NOMO-1 treated with DMSO at 0.1 percent for 48 hours (cell line): ENCODE data around the gene SUPT5H.
"Not testable (repeated sequence)": the region's sequence is repeated elsewhere in the genome, so short reads cannot be mapped to it uniquely, and the experiment has no call there.

ENCODE experiments used
- DNase-seq: peaks from one replicate; lab custom pipeline; 2025; ENCODE audit not compliant: unreplicated experiment; lab: John Stamatoyannopoulos, UW

Gene SUPT5H

GRCh38 chr19:39465956-39466747 is 20.8 kb downstream of the SUPT5H start:
- DNase-seq = no peak

GRCh38 chr19:39467941-39468340 is 22.6 kb downstream of the SUPT5H start:
- no peak for DNase-seq

GRCh38 chr19:39469036-39469435 is 23.7 kb downstream of the SUPT5H start:
- no peak for DNase-seq

DNA sequence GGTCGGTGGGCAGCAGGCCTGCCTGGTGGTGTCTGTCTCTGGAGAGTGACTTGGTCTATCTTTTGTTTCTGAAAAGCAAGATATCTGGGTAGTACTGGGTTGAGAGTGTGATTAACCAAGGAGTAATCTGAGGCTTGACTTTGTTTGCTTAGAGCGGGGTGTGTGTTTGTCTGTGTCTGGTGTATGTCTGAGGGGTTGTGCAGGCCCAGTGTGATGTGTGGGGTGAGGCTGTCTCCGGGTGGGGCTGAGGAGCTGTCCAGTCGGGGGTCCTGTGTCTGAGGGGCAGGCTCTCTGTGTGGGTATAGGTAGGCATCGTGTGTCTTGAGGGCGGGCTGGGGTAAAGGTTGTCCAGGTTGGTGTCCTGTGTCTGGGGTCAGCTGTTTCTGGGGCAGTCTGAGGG is 24.2 kb downstream of the SUPT5H start:
- DNase-seq = no peak

- no peak for DNase-seq
Observed at GRCh38 chr19:39470724-39471339, 25.4 kb downstream of the SUPT5H start.

- DNase-seq = no peak
Observed at GRCh38 chr19:39471756-39472536, 26.6 kb downstream of the SUPT5H start.

- DNase-seq = no peak
Observed at GRCh38 chr19:39472746-39473442, 27.5 kb downstream of the SUPT5H start.

- DNase-seq = no peak
Observed at GRCh38 chr19:39473443-39473960, 28.1 kb downstream of the SUPT5H start.

DNA sequence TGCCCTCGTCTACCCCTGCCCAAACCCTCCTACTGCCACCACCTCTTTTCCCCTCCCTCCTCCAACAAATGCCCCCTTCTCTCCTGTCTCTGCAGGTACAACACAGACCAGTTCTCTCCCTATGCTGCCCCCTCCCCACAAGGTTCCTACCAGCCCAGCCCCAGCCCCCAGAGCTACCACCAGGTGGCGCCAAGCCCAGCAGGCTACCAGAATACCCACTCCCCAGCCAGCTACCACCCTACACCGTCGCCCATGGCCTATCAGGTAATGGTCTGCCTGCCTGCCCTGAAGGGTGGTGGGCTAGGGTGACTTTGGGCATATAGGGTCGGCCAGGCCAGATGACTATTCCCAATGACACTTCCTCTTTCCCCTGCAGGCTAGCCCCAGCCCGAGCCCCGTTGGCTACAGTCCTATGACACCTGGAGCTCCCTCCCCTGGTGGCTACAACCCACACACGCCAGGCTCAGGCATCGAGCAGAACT is 28.8 kb downstream of the SUPT5H start:
- DNase-seq = peak; percentile 0

GRCh38 chr19:39475748-39476147 is 30.4 kb downstream of the SUPT5H start:
- DNase-seq = no peak

DNA sequence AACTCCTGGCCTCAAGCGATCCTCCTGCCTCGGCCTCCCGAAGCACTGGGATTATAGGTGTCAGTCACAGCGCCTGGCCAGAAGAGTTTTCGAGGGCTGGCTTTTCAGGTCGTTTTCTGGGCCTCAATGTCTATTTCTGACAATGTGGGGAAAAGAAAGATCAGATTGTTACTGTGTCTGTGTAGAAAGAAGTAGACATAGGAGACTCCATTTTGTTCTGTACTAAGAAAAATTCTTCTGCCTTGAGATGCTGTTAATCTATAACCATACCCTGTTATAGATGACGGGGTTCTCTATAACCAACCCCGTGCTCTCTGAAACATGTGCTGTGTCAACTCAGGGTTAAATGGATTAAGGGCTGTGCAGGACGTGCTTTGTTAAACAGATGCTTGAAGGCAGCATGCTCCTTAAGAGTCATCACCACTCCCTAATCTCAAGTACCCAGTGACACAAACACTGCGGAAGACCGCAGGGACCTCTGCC is 34.0 kb downstream of the SUPT5H start:
- not testable (repeated sequence) for DNase-seq

DNA sequence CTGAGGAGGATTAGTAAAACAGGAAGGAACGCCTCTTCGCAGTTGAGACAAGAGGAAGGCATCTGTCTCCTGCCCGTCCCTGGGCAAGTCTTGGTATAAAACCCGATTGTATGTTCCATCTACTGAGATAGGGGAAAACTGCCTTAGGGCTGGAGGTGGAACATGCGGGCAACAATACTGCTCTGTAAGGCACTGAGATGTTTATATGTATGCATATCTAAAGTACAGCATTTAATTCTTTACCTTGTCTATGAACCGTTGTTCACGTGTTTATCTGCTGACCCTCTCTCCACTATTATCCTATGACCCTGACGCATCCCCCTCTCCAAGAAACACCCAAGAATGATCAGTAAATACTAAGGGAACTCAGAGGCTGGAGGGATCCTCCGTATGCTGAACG is 34.5 kb downstream of the SUPT5H start:
- no peak for DNase-seq

GRCh38 chr19:39480337-39481228 is 35.2 kb downstream of the SUPT5H start, which contains the start of gene TIMM50:
TIMM50 (plus strand) TSS chr19:39480838; CDS start chr19:39480854, 16 bp downstream.
- peak; percentile 90 for DNase-seq

GRCh38 chr19:39481229-39481545 is 35.8 kb downstream of the SUPT5H start:
- DNase-seq = no peak

DNA sequence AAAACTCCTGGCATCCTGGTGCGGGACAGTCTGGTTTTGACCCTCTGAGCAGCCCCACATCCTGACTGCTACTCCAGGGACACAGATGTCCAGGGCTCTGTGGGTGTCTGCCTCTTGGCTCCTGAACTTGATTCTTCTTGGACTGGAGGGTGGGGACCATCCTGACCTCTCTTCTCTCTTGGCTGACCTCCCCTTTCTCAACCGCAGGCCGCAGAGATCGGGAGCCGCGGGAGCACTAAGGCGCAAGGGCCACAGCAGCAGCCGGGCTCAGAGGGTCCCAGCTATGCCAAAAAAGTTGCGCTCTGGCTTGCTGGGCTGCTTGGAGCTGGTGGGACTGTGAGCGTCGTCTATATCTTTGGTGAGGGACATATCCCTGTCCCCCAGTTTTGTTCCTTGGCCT is 36.3 kb downstream of the SUPT5H start:
- DNase-seq = no peak

- DNase-seq = no peak
Observed at GRCh38 chr19:39483141-39483540, 37.8 kb downstream of the SUPT5H start.

- no peak for DNase-seq
Observed at GRCh38 chr19:39489756-39490155, 44.4 kb downstream of the SUPT5H start.

DNA sequence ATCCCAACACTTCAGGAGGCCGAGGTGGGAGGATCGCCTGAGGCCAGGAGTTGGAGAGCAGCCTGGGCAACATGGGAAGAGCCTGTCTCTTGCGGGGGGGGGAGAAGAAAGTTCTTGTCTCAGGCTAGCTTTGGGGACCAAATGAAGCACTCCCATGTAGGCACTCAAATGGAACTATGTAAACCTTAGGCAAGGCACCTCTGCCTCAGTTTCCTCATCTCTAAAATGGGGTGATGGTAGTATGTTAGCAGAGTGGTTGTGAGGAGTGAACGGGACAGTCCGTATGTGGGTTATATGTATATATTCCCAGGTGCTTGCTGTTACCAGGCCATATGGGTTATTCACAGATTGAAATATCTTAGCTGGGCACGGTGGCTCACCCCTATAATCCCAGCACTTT is 46.8 kb downstream of the SUPT5H start:
- DNase-seq = no peak

- DNase-seq = no peak
Observed at GRCh38 chr19:39492788-39493187, 47.4 kb downstream of the SUPT5H start.

DNA sequence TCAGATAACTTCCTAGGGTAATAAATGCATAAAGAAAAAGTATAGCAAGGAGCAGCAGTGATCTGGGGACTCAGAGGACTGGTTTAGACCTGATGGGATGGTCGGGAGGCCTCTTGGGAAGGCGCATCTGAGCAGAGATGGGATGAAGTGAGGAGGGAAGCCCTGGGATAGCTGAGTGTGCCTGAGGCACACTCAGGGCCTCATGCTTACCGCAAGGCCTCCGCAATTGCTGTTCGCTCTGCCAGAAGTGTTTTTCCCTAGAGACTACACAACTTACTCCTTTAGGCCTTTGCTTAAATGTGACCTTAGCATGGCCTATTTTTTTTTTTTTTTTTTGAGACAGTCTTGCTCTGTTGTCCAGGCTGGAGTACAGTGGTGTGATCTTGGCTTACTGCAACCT is 49.3 kb downstream of the SUPT5H start:
- no peak for DNase-seq
